OCI-LY3 (cell line): ENCODE results near the gene TEKT1.
A peak's percentile ranks its signal among the peaks of the same experiment; 100 is the strongest.

Experiments used
- H2AFZ ChIP-seq: fragments of 200-600, 300-600 bp; shearing (Covaris generic); 2 replicates; pipeline ENCODE4 v1.6.0; 2014; ENCODE audit warnings: antibody characterized with exemption, low read depth, low read length
- H3K27ac ChIP-seq: fragments of 200-600, 300-600 bp; sonication (generic); 2 replicates; pipeline ENCODE4 v1.5.1; 2014; ENCODE audit warnings: mild to moderate bottlenecking, low read length, moderate library complexity, mixed read lengths
- H3K27me3 ChIP-seq: fragments of 200-600, 300-600 bp; sonication (generic); 2 replicates; pipeline ENCODE4 v1.6.1; 2014; ENCODE audit warnings: low read depth, low read length, mixed read lengths
- H3K36me3 ChIP-seq: fragments of 200-600, 300-600 bp; sonication (generic); replicated peaks from 2 replicates; pipeline ENCODE3; 2014; ENCODE audit warnings: low read depth, low read length, mixed read lengths
- H3K4me1 ChIP-seq: fragments of 300-600, 200-600 bp; sonication (generic); 2 replicates; pipeline ENCODE4 v1.6.1; 2014; ENCODE audit warnings: low read length, mixed read lengths
- H3K4me2 ChIP-seq: fragments of 200-600, 300-600 bp; sonication (generic); 2 replicates; pipeline ENCODE4 v1.6.1; 2014; ENCODE audit warnings: low read length, mixed read lengths
- H3K4me3 ChIP-seq: fragments of 300-600, 200-600 bp; sonication (generic); 2 replicates; pipeline ENCODE4 v1.5.1; 2014; ENCODE audit warnings: antibody characterized with exemption, mild to moderate bottlenecking, low read length, moderate library complexity
- H3K79me2 ChIP-seq: fragments of 300-600, 200-600 bp; shearing (Covaris generic); 2 replicates; pipeline ENCODE4 v1.6.1; 2014; ENCODE audit warnings: mild to moderate bottlenecking, low read length, mixed read lengths
- H3K9ac ChIP-seq: fragments of 300-600, 200-600 bp; shearing (Covaris generic); 2 replicates; pipeline ENCODE4 v1.6.0; 2014; ENCODE audit warnings: mild to moderate bottlenecking, low read length, moderate library complexity
- H3K9me3 ChIP-seq: fragments of 200-600, 300-600 bp; shearing (Covaris generic); 2 replicates; pipeline ENCODE4 v1.6.1; 2014; ENCODE audit warnings: low read length, mixed read lengths; ENCODE audit not compliant: insufficient read depth
- H4K20me1 ChIP-seq: fragments of 200-600, 300-600 bp; sonication (generic); 2 replicates; pipeline ENCODE4 v1.6.1; 2016; ENCODE audit warnings: low read length, mixed read lengths; ENCODE audit not compliant: insufficient read depth
- CTCF ChIP-seq: fragments of 200-600, 300-600 bp; sonication (generic); IDR thresholded peaks from 2 replicates; pipeline ENCODE4 v1.5.1; 2014; ENCODE audit warnings: antibody characterized with exemption, low read length, low read depth
- EZH2phosphoT487 ChIP-seq: fragments of 200-600 bp; shearing (Covaris generic); IDR thresholded peaks from 2 replicates; pipeline ENCODE4 v1.6.1; 2018; ENCODE audit warnings: antibody characterized with exemption, mixed run types, low read depth

TEKT1 gene

GRCh38 chr17:6753546-6753945 is 78.0 kb downstream of the TEKT1 start:
- Histone ChIP-seq H3K27ac (no peak overlapping the region), H2AFZ (no peak overlapping the region), H3K9me3 (no peaks in the 10 kb centered on the region), H3K79me2 (no peaks in the 10 kb centered on the region), H3K4me1 (peaks cover 6% of the 10 kb centered on the region; the same call in 1 of the 2 replicates), H3K9ac (no peak overlapping the region), H4K20me1 (no peaks in the 10 kb centered on the region), H3K4me2 (no peak overlapping the region), H3K27me3 (no peaks in the 10 kb centered on the region), H3K4me3 (no peak overlapping the region), H3K36me3 (no peaks in the 10 kb centered on the region)
- TF ChIP-seq EZH2phosphoT487: no peak
- TF ChIP-seq CTCF: no peak

- H3K79me2 ChIP-seq: no peaks in the 10 kb centered on the region
- H3K9ac ChIP-seq: no peak overlapping the region
- H3K4me2 ChIP-seq: no peak overlapping the region
- no peaks in the 10 kb centered on the region for H3K36me3 ChIP-seq
- TF ChIP-seq CTCF (no peak), EZH2phosphoT487 (no peak)
- peaks cover 6% of the 10 kb centered on the region; the same call in 1 of the 2 replicates for H3K4me1 ChIP-seq
- no peaks in the 10 kb centered on the region for H3K27me3 ChIP-seq
- H2AFZ ChIP-seq: no peak overlapping the region
- H3K4me3 ChIP-seq: no peak overlapping the region
- H3K27ac ChIP-seq: no peak overlapping the region
- no peaks in the 10 kb centered on the region for H3K9me3 ChIP-seq
- no peaks in the 10 kb centered on the region for H4K20me1 ChIP-seq
These were observed 78.5 kb downstream of the TEKT1 start for GRCh38 chr17:6753006-6753445.

- Histone ChIP-seq H4K20me1 (no peaks in the 10 kb centered on the region), H3K9me3 (no peaks in the 10 kb centered on the region), H2AFZ (no peak overlapping the region), H3K36me3 (no peaks in the 10 kb centered on the region), H3K9ac (no peak overlapping the region), H3K79me2 (no peaks in the 10 kb centered on the region), H3K4me3 (no peak overlapping the region), H3K4me2 (no peak overlapping the region), H3K4me1 (peaks cover 6% of the 10 kb centered on the region; the same call in 1 of the 2 replicates), H3K27ac (no peak overlapping the region), H3K27me3 (no peaks in the 10 kb centered on the region)
- TF ChIP-seq CTCF: no peak
- no peak for TF ChIP-seq EZH2phosphoT487
These were observed 79.2 kb downstream of the TEKT1 start for GRCh38 chr17:6752068-6752909.

GRCh38 chr17:6749519-6749918 is 82.0 kb downstream of the TEKT1 start:
- H3K9ac ChIP-seq: no peak overlapping the region
- no peaks in the 10 kb centered on the region for H3K79me2 ChIP-seq
- no peaks in the 10 kb centered on the region for H3K9me3 ChIP-seq
- no peak overlapping the region for H2AFZ ChIP-seq
- no peak overlapping the region for H3K4me3 ChIP-seq
- no peaks in the 10 kb centered on the region for H4K20me1 ChIP-seq
- no peaks in the 10 kb centered on the region for H3K27me3 ChIP-seq
- H3K4me2 ChIP-seq: no peak overlapping the region
- H3K27ac ChIP-seq: no peak overlapping the region
- TF ChIP-seq CTCF (peak; percentile 20; the same call in 1 of the 2 replicates), EZH2phosphoT487 (no peak)
- no peaks in the 10 kb centered on the region for H3K4me1 ChIP-seq
- H3K36me3 ChIP-seq: no peaks in the 10 kb centered on the region
